ENCODE results near the gene ACAP2.

Gene ACAP2

DNA sequence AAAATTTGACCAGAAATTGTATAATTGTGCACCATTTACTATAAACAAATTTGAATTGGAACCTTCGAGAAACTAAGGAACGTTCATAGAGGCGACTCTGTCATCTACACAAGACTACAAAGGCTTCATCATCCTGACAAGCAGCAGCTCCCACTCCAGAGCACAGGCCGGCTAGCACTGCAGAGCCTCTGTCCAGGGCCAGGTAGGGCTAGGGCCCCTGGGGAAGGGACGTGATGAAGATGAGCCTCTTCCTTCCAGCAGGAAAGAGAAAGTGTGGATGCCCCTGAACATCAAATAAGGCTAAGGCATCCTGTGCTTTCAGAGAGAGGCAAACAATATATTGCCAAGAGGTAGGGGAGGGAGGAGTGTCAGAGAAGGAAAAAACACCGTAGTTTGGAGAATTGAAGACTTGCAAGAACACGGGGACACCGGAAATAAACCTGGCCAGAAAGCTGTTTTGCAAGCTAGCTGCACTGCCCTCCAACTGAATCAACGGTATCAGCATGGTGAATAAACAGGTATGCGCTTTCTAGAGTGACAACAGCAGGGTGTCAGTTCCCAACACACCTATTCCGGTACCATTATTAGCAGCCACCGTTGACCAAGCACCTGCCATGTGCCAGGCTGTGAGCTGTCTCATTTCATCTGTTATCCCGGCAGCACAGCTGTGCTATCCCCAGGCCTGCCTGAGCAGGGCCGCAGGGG, 184.2 kb downstream of the ACAP2 start:
- DNase-seq (ENCODE audit: low read depth), result no peak

DNA sequence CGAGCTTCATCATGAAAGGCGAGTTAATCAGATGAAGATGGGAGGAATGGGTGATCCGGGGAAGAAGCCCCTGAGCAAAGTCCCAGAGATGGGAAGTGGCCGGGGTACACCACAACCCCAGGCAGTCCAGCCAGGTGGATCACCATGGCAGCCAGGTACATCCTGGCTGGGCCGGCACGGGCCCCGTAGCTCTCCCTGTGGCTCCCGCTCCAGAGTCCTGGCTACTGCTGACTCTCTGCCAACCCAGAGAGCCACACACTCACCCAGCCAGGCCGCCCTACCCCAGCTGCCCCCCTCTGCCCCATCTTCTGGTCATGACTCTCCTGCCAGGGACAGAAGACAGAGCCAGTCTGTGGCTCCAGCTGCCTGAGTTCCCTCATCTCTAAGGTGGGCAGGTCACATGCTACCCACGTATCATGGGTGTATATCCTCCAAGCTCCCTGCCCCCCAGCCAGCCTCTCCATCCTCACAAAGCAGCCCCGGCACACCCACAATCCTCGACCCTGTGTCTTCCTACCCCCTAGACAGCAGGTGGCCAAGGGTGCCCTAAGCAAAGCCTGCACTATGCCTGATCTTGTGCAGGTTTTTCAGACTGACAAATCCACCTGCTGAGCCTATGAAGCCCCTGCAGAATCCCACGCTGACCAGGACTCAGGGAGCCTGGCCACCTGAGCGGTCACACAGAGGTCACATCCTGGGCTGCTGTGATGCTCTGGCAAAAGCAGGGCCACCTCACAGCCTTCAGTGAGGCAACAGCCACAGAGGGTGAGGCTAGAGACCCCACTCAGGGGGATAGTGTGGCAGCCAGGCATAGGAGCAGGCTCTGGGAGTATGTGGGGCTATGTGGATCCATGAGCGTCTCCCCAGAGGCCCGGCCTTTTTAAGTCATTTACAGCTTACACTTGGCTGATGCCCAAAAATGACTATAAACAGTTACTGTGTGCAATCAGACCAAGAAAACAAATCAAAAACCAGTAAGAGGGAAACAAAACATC, 185.1 kb downstream of the ACAP2 start:
- DNase-seq (ENCODE audit: low read depth), result no peak

DNA sequence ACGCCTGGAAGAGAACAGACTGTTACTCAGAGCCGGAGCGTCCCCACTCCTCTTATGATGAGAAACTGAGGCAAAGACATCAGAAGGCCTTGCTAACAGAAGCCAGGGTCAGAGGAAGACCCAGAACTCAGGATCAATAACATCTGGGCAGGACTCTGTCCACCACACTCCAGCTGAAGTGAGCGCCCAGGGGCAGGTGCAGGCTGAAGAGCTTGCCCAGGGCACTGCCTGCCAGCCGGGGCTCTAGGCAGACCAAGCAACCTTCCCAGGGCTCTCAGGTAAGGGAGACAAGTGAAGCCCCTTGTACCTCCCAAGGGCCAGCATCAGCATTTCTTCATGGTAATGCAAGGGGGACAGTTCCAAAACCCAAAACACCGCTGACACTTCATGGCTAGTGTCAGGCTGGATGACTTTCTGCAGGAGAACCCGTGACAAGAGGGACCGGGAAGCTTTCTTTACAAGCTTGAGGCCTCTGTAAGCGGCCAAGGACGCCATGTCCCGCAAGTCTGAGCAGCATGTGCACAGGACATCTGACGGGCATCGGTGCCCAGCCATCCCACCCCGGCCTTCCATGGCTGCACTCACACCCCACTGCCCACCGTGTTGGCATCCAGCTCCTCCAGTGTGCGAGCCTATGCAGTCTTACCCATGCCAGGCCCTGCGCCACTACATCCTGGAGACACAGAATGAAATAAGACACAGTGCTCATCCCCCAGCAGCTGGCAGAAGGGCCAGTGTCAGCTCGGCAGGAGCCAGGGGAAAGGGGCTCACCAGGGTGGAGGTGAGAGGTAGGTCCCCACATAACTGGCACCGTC, 186.0 kb downstream of the ACAP2 start:
- no peak for DNase-seq (ENCODE audit: low read depth)

DNA sequence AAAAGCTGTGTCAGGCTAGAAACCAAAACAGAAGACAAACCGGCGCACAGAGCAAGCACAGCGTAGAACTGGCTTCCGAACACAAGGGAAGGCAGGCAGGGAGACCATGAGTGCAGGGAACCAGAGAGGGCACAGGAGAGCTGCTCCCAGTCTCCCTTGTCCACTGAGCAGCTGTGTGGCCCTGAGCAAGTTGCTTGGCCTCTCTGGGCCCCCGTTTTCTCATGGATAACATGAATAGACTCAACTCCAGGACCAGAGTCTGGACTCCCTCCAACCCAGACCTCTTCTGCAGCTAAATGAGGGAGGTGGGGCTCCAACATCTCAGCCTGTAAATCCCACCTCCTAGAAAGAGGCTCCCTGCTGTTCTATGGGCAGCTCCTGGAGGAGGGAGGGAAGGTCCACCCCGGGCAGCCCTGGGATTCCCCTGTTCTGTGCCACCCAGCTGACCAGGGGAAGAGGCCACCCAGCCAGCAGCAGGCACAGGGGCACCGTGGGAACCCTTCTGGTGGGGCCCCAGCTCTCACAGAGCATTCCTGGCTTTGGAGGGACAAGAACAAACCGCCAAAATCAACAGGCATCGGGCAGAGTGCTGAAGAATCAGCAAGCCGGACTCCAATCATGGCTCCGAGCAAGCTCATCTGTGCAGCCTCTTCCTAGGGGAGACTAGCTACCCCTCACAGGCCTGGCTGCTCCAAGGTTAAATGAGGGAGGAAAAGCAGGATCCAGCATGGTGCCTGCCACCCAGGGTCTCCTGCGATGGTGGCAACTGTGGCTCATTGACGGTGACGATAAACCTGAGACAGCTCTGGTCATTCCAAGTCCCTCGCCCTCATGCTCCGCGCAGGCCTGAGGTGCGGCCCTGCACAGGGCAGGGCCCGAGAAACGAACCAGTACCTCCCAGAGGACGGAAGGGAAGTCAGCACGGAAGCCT, 187.0 kb downstream of the ACAP2 start:
- no peak for DNase-seq (ENCODE audit: low read depth)

DNA sequence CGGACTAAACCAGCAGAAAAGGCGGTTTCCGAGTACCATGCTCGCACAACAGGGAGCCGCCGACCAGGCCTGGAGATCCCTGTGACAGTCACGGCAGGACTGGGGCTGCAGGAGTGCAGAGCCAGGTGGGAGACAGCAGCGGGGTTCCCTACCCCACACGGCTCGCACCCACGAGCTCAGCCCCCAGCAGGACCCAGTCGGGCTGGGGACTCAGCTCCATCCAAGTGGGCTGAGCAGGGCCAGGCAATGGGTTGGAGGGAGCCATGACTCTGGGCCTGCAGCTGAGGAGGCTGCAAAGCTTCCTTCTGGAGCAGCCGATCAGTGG, 187.7 kb downstream of the ACAP2 start:
- DNase-seq (ENCODE audit: low read depth), result no peak

DNA sequence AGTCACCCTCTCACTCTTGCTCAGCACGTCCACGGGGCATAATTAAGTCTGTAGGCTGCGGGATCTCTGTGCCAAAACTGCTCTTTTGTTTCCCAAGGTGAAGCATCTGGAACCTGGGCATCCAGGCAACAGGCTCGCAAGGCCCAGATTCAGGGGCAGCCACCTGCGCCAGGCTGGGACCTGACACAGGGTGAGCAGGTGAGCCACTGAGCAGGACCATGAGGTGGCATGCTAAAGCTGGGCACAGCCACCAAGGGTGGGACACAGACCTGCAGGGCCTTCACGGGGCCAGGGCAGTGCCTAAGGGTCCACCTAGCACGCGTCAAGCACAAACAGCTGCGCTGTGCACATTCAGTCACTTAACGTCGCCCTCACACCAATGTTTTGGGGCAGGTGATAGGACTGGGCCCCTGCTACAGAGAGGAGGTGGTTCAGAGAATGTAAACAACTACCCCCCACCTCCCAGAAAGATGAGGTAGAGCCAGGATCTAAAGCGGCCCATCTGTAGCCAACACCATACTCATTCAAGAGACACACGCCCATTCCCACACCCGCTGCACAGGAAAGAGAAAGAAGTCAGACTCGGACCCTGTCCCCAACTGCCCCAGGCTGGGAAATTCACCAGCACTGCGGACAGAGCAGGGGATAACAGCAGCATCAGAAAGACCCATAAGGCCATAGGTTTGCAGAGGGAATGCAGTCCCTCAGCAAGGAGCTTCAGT, 188.2 kb downstream of the ACAP2 start:
- DNase-seq (ENCODE audit: low read depth), result no peak

DNA sequence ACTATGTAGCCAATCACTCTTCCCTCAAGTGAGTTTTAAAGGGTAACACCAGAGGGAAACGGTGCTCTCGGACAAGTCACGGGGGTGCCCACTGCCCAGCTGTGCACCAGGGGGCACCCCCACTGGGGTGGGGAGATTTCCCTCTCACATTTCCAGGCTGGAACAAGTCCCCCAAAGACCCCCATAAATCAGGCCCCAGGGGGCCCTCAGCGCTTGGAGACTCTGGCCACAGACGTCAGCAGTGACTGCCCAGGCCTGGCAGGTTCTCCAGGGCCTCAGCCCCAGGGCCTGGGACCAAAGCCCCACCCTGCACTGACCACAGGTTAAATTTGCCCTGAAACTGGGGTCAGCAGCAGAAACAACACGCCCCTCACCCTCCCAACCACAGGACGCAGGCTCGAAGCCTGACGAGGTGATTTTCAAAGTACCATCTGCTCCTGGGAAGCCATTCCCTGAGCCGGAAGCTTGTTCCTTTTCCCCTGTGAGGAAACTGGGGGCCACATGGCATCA, 188.8 kb downstream of the ACAP2 start:
- no peak for DNase-seq (ENCODE audit: low read depth)

DNA sequence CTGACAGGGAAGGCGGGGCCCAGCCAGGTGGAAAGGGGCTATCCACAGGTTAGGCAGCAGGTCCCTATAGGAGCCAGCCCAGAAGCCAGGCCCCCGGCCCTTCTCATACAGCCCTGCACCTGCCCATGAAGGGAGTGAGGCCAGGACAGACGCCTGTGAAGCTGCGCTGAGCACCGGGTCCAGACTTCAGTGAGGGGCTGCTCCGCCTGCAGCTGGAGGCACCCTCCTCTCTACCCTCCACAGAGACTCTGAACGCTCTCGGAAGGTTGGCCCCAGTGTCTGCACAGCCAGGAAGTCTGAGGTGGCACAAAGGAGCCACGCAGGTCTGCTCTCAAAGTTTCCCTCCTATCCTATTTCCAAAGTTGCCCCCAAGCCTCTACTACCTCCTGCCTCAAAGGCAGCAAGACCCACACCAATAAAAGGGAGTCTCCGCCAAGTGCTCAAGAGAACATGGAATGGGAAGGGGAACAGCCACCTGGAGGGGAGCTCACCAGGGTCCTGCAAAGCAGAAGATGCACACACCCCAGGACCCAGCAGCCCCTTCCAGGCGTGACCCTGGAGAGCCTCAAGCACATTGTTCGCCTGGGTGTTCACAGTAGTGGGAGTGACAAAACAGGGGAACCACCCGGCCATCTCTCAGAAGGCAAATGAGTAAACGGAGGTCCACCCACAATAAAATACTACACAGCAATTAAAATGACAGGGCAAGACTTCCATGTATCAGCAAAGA, 191.3 kb downstream of the ACAP2 start:
- no peak for DNase-seq (ENCODE audit: low read depth)

DNA sequence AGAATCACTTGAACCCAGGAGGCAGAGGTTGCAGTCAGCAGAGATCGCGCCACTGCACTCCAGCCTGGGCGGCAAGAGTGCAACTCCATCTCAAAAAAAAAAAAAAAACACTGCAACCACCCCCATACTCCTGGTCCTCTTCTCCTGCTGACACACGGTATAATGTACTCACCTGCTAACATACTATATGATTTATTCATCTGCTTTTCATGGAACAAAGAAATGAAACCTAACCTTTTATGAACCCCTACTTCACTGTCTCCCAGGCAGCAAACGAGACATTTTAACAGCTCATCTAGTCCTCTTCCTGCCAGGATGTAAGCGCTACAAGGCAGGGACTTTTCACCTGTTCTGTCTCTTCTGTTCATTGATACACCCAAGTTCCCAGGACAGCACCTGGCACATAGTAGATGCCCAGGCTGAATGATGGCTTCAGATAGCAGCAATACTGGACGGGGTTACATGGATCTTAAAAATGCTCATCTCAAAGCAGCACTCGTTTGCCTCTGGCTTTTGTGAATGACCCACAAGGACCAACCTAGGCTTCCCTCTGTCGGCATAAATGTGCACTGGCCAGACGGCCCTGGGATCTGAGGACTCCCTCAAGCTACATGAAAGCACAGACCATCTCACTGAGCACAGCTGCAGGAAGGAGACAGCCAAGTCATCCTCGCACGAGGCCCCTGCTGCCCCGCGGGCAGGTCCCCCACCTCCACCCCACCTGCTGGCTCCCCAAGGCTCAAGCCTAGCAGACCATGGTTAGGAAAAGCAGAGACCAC, 192.2 kb downstream of the ACAP2 start:
- DNase-seq (ENCODE audit: low read depth), result no peak

DNA sequence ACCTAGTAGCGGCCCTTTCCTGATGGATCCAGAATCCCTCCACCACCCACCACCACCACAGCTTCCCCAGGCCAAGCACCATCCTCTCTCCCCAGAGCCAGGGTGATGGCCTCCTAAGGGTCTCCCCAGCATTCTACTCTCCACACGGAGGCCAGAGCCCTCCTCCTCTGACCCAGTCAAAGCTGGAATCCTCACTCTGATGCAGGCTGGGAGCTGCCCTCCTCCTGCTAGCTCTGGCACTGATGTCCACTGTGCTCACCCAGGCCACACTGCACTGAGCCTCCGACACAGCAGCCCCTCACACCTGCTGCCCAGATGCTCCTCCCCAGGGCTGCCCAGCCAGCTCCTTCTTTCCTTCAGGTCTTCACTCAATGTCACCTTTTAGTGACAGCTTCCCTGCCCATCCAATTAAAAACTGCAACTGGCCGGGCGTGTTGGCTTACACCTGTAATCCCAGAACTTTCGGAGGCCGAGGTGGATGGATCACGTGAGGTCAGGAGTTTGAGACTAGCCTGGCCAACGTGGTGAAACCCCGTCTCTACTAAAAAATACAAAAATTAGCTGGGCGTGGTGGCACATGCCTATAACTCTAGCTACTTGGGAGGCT, 192.9 kb downstream of the ACAP2 start:
- DNase-seq (ENCODE audit: low read depth), result no peak

DNA sequence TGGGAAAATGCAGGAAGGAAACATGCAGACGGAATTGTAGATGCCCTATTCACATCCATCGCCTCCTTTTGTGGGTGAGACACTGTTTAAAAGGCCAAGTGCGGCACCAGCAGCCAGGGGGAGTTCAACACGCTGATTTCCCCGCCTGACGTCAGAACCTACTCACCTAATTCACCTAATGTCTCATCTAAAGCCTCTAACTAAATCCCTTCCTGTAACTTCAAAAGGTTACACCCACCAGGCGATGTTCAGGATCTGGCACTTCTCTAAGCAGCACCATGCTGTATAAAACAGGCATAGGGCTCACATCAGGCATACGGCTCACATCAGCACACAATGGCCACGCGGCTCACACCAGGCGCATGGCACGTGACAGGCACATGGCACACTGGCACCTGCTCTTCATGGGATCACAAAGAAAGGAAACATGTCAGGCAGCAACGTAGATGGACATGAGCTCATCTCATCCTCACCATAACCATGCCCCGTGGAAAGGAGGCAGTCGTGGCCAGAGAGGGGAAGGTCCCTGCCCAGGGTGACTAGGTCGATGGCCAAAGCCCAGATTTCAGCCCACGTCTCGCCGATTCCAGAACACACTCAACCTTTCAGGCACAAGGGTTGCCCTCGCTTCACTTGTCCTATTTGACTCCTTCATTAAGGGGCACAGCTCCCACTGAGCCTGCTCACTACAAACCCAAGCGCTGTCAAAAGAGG, 193.6 kb downstream of the ACAP2 start:
- no peak for DNase-seq (ENCODE audit: low read depth)

DNA sequence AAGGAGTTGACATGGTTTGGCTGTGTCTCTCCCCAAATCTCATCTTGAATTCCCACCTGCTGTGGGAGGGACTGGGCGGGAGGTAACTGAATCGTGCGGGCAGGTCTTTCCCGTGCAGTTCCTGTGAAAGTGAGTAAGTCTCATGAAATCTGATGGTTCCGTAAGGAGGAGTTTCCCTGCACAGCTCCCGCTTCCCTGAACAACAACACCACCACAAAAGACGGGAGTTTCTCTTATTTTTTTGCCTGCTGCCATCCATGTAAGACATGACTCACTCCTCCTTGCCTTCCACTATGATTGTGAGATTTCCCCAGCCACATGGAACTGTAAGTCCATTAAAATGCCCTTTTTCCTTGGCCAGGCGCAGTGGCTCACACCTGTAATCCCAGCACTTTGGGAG, 194.5 kb downstream of the ACAP2 start:
- no peak for DNase-seq (ENCODE audit: low read depth)

DNA sequence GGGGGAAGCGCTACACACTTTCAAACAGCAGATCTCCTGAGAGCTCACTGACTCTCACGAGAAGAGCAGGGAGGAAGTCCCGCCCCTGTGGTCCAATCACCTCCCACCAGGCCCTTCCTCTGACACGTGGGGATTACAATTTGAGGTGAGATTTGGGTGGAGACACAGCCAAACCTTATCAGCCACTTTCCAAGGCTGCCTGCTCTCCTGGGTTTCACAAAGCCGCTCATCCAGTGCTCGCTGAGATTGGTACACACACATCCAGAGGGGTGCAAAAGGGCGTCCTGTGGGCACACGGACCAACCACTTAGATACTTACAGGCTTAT, 195.0 kb downstream of the ACAP2 start:
- no peak for DNase-seq (ENCODE audit: low read depth)

DNA sequence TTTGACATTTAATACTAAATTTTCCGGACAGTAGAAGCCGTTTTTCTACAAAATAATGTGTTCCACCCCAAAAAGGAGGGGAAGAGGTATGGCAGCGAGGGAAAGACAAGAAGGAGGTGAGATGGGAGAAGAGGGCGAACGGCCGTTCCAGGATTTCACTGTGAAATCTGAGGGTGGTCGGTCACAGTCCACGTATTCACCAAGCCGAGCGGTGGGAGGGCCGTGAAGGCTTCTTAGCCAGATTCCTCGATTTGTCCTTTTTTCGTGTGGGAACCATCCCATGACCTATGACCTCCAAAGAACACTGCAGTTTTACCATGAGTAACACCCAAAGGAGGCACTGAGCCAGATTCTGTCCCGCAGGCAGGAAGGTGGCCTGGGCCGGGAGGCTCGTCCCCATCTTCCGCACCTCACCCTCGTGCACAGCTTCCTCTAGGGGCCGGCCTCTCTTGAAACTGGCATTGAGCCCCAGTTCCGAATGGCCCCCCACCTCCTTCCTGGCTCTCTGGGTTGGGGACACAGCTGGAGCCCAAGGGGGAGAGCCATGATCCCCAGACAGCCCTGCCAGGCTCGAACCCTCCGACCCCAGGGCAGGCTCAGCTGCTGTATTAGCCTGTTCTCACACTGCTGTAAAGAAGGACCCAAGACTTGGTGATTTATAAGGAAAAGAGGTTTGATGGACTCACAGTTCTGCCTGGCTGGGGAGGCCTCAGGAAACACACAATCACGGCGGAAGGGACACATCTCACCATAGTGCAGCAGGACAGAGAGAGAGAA, 195.5 kb downstream of the ACAP2 start:
- no peak for DNase-seq (ENCODE audit: low read depth)

DNA sequence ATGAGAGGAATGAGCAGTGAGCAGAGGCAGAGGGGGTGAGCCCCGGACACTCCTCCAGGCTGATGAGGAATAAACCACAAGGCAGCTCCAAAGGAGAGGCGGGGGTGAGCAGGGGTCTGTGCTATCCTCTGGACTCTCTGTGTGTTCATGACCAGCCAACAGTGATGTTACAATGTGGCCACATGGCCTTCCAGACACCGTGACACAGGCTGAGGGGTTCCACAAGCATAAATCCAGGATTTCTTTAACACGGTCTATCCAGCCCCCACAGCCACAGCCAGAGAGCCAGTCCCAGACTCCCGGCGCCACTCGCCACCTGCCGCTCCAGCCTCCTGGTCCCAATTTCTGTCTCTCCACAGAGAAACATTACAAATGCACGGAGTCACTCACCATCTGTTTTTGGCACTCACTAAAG, 196.2 kb downstream of the ACAP2 start:
- DNase-seq (ENCODE audit: low read depth), result no peak

DNA sequence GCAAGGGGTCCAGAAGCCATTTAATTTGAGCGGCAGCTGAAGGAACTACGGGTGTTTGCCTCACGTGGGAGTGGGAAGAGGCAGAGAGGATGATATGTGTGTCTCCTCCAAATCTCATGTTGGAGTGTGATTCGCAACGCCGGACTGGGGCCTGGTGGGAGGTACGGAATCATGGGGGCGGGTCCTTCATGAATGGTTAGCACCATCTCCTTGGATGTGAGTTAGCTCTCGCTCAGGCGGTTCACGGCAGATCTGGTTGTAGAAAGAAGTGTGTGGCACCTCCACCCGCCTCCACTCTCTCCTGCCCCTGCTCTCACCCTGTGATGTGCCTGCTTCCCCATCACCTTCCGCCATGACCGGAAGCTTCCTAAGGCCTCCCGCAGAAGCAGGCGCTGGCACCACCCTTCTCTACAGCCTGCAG, 197.3 kb downstream of the ACAP2 start:
- no peak for DNase-seq (ENCODE audit: low read depth)
